Loucy (cell line): ENCODE results near the gene CTSS.

Experiments
- H2AFZ ChIP-seq: fragments of 200-600 bp; sonication (generic); 2 replicates; pipeline ENCODE4 v1.6.0; 2016; ENCODE audit warnings: antibody characterized with exemption, mild to moderate bottlenecking, low read length, moderate library complexity
- H3F3A ChIP-seq: fragments of 200-600 bp; 2 replicates; pipeline ENCODE4 v1.6.0; 2016; ENCODE audit warnings: antibody characterized with exemption, low read depth, mild to moderate bottlenecking
- H3K27me3 ChIP-seq: fragments of 200-600 bp; sonication (generic); 2 replicates; pipeline ENCODE4 v1.6.1; 2014; ENCODE audit warnings: low read length, mild to moderate bottlenecking; ENCODE audit not compliant: insufficient read depth, poor library complexity, severe bottlenecking
- H3K36me3 ChIP-seq: fragments of 200-600 bp; sonication (generic); 2 replicates; pipeline ENCODE4 v1.6.1; 2016; ENCODE audit warnings: low read length; ENCODE audit not compliant: insufficient read depth
- H3K4me1 ChIP-seq: fragments of 200-600 bp; sonication (generic); 2 replicates; pipeline ENCODE4 v1.5.1; 2014; ENCODE audit warnings: low read length, mild to moderate bottlenecking; ENCODE audit not compliant: insufficient read depth, poor library complexity, severe bottlenecking
- H3K4me2 ChIP-seq: fragments of 200-600 bp; sonication (generic); 2 replicates; pipeline ENCODE4 v1.6.0; 2014; ENCODE audit warnings: antibody characterized with exemption, low read length, low read depth, mild to moderate bottlenecking; ENCODE audit not compliant: poor library complexity, severe bottlenecking
- H3K4me3 ChIP-seq: fragments of 200-600 bp; sonication (generic); 2 replicates; pipeline ENCODE4 v1.5.1; 2014; ENCODE audit warnings: low read length, mild to moderate bottlenecking, mixed read lengths; ENCODE audit not compliant: poor library complexity, severe bottlenecking
- H3K79me2 ChIP-seq: fragments of 200-600 bp; sonication (generic); 2 replicates; pipeline ENCODE4 v1.6.1; 2014; ENCODE audit warnings: low read length; ENCODE audit not compliant: insufficient read depth
- H3K9ac ChIP-seq: fragments of 200-600 bp; sonication (generic); 2 replicates; pipeline ENCODE4 v1.6.0; 2014; ENCODE audit warnings: mild to moderate bottlenecking, low read depth, low read length, moderate library complexity; ENCODE audit not compliant: poor library complexity, severe bottlenecking
- H3K9me2 ChIP-seq: fragments of 200-600 bp; sonication (generic); replicated peaks from 2 replicates; pipeline ENCODE4 v1.6.1; 2016; ENCODE audit warnings: low read depth, low read length, mixed read lengths
- H3K9me3 ChIP-seq: fragments of 200-600 bp; sonication (generic); 2 replicates; pipeline ENCODE4 v1.6.1; 2014; ENCODE audit warnings: mild to moderate bottlenecking, antibody characterized with exemption, low read length, low read depth; ENCODE audit not compliant: insufficient read depth
- H4K20me1 ChIP-seq: fragments of 200-600 bp; sonication (generic); 2 replicates; pipeline ENCODE4 v1.6.0; 2014; ENCODE audit warnings: antibody characterized with exemption, low read length, mild to moderate bottlenecking; ENCODE audit not compliant: insufficient read depth, poor library complexity, severe bottlenecking
- CTCF ChIP-seq: fragments of 200-600 bp; sonication (generic); conservative IDR thresholded peaks from 2 replicates; pipeline ENCODE4 v1.5.1; 2014; ENCODE audit warnings: mild to moderate bottlenecking, antibody characterized with exemption, low read length
- EZH2phosphoT487 ChIP-seq: fragments of 200-600 bp; IDR thresholded peaks from 2 replicates; pipeline ENCODE4 v1.6.1; 2018; ENCODE audit warnings: antibody characterized with exemption, mild to moderate bottlenecking, moderate library complexity, borderline replicate concordance

Gene CTSS

GRCh38 chr1:150692720-150693119 is 72.9 kb downstream of the CTSS start:
- Histone ChIP-seq H3K9ac (no peak overlapping the region), H3K36me3 (peaks cover 12% of the 10 kb centered on the region; the same call in 1 of the 2 replicates), H3K9me2 (no peaks in the 10 kb centered on the region), H2AFZ (no peak overlapping the region), H3K9me3 (no peaks in the 10 kb centered on the region), H3K4me2 (peak overlapping the region; percentile 50), H3K79me2 (peaks cover 37% of the 10 kb centered on the region), H4K20me1 (peaks cover 14% of the 10 kb centered on the region), H3K27me3 (no peaks in the 10 kb centered on the region), H3K4me1 (peaks cover 43% of the 10 kb centered on the region), H3F3A (no peaks in the 10 kb centered on the region), H3K4me3 (no peak overlapping the region)
- TF ChIP-seq CTCF: no peak
- no peak for TF ChIP-seq EZH2phosphoT487

GRCh38 chr1:150688763-150689162 is 76.8 kb downstream of the CTSS start:
- no peaks in the 10 kb centered on the region for H3F3A ChIP-seq
- H3K9ac ChIP-seq: no peak overlapping the region
- no peak for TF ChIP-seq CTCF
- TF ChIP-seq EZH2phosphoT487: no peak
- no peaks in the 10 kb centered on the region for H3K9me2 ChIP-seq
- no peak overlapping the region for H3K4me2 ChIP-seq
- no peak overlapping the region for H3K4me3 ChIP-seq
- peaks cover 21% of the 10 kb centered on the region for H3K4me1 ChIP-seq
- peaks cover 11% of the 10 kb centered on the region; the same call in 1 of the 2 replicates for H3K79me2 ChIP-seq
- H2AFZ ChIP-seq: no peak overlapping the region
- no peaks in the 10 kb centered on the region for H3K27me3 ChIP-seq
- peaks cover 12% of the 10 kb centered on the region; the same call in 1 of the 2 replicates for H3K36me3 ChIP-seq
- no peaks in the 10 kb centered on the region for H3K9me3 ChIP-seq
- peaks cover 10% of the 10 kb centered on the region for H4K20me1 ChIP-seq

- TF ChIP-seq CTCF (no peak), EZH2phosphoT487 (no peak)
- no peak overlapping the region for H3K4me3 ChIP-seq
- no peak overlapping the region for H3K9ac ChIP-seq
- H4K20me1 ChIP-seq: peaks cover 10% of the 10 kb centered on the region
- no peak overlapping the region for H3K4me2 ChIP-seq
- no peaks in the 10 kb centered on the region for H3K27me3 ChIP-seq
- H3K4me1 ChIP-seq: peaks cover 14% of the 10 kb centered on the region
- no peaks in the 10 kb centered on the region for H3K9me2 ChIP-seq
- no peak overlapping the region for H2AFZ ChIP-seq
- H3K36me3 ChIP-seq: peaks cover 5% of the 10 kb centered on the region; the same call in 1 of the 2 replicates
- H3K9me3 ChIP-seq: no peaks in the 10 kb centered on the region
- no peaks in the 10 kb centered on the region for H3F3A ChIP-seq
- H3K79me2 ChIP-seq: 0 out of 2 replicates have a peak, but pooled peaks cover 3% of the 10 kb centered on the region
These were observed 79.3 kb downstream of the CTSS start for GRCh38 chr1:150686275-150686674.
